ENCODE data around the gene MCF2L. TPM values are rescaled to one million over a fixed set of nuclear protein-coding genes. Genes with fewer than 3 reads are reported as not detected.

Gene MCF2L
- total and polyA plus RNA-seq, 10 of the 15 experiments (the other 5 are each of a cell fraction or from before 2014, with no cell fraction given) = 0.06 to 1.1 (median 0.21) TPM; not detected in 2

GRCh38 chr13:113148407-113148806 is 179.4 kb downstream of the MCF2L start:
- Histone ChIP-seq H3K36me3 (ENCODE audit: control insufficient read depth in 2 of 2, insufficient read depth in 2 of 2, low read length in 1 of 2) (no peaks in the 10 kb centered on the region), H3K4me2 (ENCODE audit: control insufficient read depth, insufficient read depth) (no peak overlapping the region), H3K9ac (ENCODE audit: control insufficient read depth, insufficient read depth, low read length) (no peak overlapping the region), H4K20me1 (ENCODE audit: control insufficient read depth, insufficient read depth) (no peaks in the 10 kb centered on the region), H3K27me3 (replicated peaks in 1 of 2; ENCODE audit: control insufficient read depth in 2 of 2, insufficient read depth in 2 of 2, low read length in 1 of 2) (peaks cover 0 to 5% of the 10 kb centered on the region in 2 experiments; a peak in 3 of 4 replicates), H2AFZ (ENCODE audit: control insufficient read depth, low read depth, low read length) (no peak overlapping the region), H3K79me2 (ENCODE audit: control insufficient read depth, insufficient read depth, low read length) (no peaks in the 10 kb centered on the region), H3K4me3 (no peak overlapping the region), H3K4me1 (ENCODE audit: control insufficient read depth, insufficient read depth, low read length) (peaks cover 8% of the 10 kb centered on the region), H3K27ac (ENCODE audit: control insufficient read depth, insufficient read depth) (no peak overlapping the region), H3K9me3 (replicated peaks; ENCODE audit: control insufficient read depth, insufficient read depth, low read length) (no peaks in the 10 kb centered on the region; the same call in 2 of the 3 replicates)
- DNase-seq (ENCODE audit: low read depth, low spot score) = no peak
- no peak for TF ChIP-seq PRDM15 (CRISPR knock-in tag; IDR thresholded peaks at IDR 0.05)
- no peak for TF ChIP-seq SMARCA5 (IDR thresholded peaks at IDR 0.05)
- TF ChIP-seq RFX5 (IDR thresholded peaks at IDR 0.05; ENCODE audit: low read depth, low read length) = no peak
- TF ChIP-seq RELA (IDR thresholded peaks at IDR 0.05; ENCODE audit: borderline replicate concordance, partially characterized antibody) = no peak
- no peak for TF ChIP-seq IRF4 (IDR thresholded peaks at IDR 0.05; ENCODE audit: low read depth, low read length)
- no peak for TF ChIP-seq TAF1 (IDR thresholded peaks at IDR 0.05; ENCODE audit: borderline replicate concordance, low read depth, low read length)
- no peak for TF ChIP-seq POLR2AphosphoS2 (IDR thresholded peaks at IDR 0.05; ENCODE audit: low read depth, low read length)
- TF ChIP-seq ASH2L (IDR thresholded peaks at IDR 0.05; ENCODE audit: borderline replicate concordance, low read depth) = no peak
- TF ChIP-seq POLR2AphosphoS5 (IDR thresholded peaks at IDR 0.05; ENCODE audit: low read length) = no peak
- TF ChIP-seq RELB (IDR thresholded peaks at IDR 0.05; ENCODE audit: low read depth) = no peak
- ChIA-PET CTCF (no interaction called here), SMC1A (ENCODE audit: uncharacterized antibody, unreplicated experiment) (no interaction called here), POLR2A (no interaction called here), RAD21 (ENCODE audit: unreplicated experiment) (no interaction called here)
- no TSS peak for BruUV-seq (replicated peaks)
- no peak for FAIRE-seq
- no peak for ATAC-seq
- 80% methylated on average over 13 of the region's 13 CpGs for WGBS (ENCODE audit: insufficient coverage, insufficient replicate concordance, low lambda C conversion rate, missing lambda C conversion rate)
- in situ Hi-C loops (cut with MboI) (no loop called here), intact Hi-C loops (cut with micrococcal nuclease; ENCODE audit: unreplicated experiment) (no loop called here)
